Neural cell (in vitro differentiated cells): Measurements from ENCODE around the gene ICAM3. TPM values are rescaled to one million over a fixed set of nuclear protein-coding genes. Genes with fewer than 3 reads are reported as not detected.

Experiments
- H2AFZ ChIP-seq: fragments of 200-600, 300-800 bp; sonication (generic), shearing (Covaris generic); 2 replicates; pipeline ENCODE4 v1.6.0; 2014; ENCODE audit warnings: low read depth, mild to moderate bottlenecking, antibody characterized with exemption, low read length, moderate library complexity
- H3F3A ChIP-seq: fragments of 200-600 bp; shearing (Covaris generic); 2 replicates; pipeline ENCODE4 v1.6.1; 2016; ENCODE audit warnings: mild to moderate bottlenecking, moderate library complexity, mixed read lengths, antibody characterized with exemption, low read length; ENCODE audit not compliant: insufficient read depth, poor library complexity, severe bottlenecking
- H3K27ac ChIP-seq: fragments of 200-600, 300-800 bp; sonication (generic), shearing (Covaris generic); 2 replicates; pipeline ENCODE4 v1.5.1; 2014; ENCODE audit warnings: mild to moderate bottlenecking, low read length, moderate library complexity
- H3K27me3 ChIP-seq: fragments of 300-800, 200-600 bp; sonication (generic), shearing (Covaris generic); 2 replicates; pipeline ENCODE4 v1.6.0; 2014; ENCODE audit warnings: mild to moderate bottlenecking, low read depth, low read length, moderate library complexity; ENCODE audit not compliant: insufficient read depth
- H3K36me3 ChIP-seq: fragments of 300-800, 200-600 bp; sonication (generic), shearing (Covaris generic); 2 replicates; pipeline ENCODE4 v1.5.1; 2014; ENCODE audit warnings: mild to moderate bottlenecking, antibody characterized with exemption, low read length, moderate library complexity; ENCODE audit not compliant: insufficient read depth
- H3K4me2 ChIP-seq: fragments of 300-800, 200-600 bp; sonication (generic), shearing (Covaris generic); 2 replicates; pipeline ENCODE4 v1.6.0; 2014; ENCODE audit warnings: mild to moderate bottlenecking, low read length
- H3K4me3 ChIP-seq: fragments of 300-800, 200-600 bp; sonication (generic), shearing (Covaris generic); 2 replicates; pipeline ENCODE4 v1.5.1; 2014; ENCODE audit warnings: mild to moderate bottlenecking, low read length, moderate library complexity
- H3K79me2 ChIP-seq: fragments of 200-600 bp; shearing (Covaris generic); replicated peaks from 2 replicates; pipeline ENCODE4 v1.6.0; 2014; ENCODE audit warnings: mild to moderate bottlenecking, low read length, moderate library complexity; ENCODE audit not compliant: insufficient read depth
- H3K9ac ChIP-seq: fragments of 300-800, 200-600 bp; sonication (generic), shearing (Covaris generic); 2 replicates; pipeline ENCODE4 v1.6.1; 2016; ENCODE audit warnings: mild to moderate bottlenecking, low read length, mixed read lengths
- H3K9me2 ChIP-seq: fragments of 200-600 bp; shearing (Covaris generic); 2 replicates; pipeline ENCODE4 v1.6.1; 2016; ENCODE audit warnings: mild to moderate bottlenecking, low read length, mixed read lengths; ENCODE audit not compliant: insufficient read depth
- H3K9me3 ChIP-seq: fragments of 200-600, 300-800 bp; sonication (generic), shearing (Covaris generic); 2 replicates; pipeline ENCODE4 v1.6.1; 2016; ENCODE audit warnings: mild to moderate bottlenecking, mixed run types, low read length, moderate library complexity, mixed read lengths
- H4K20me1 ChIP-seq: fragments of 200-600 bp; shearing (Covaris generic); 2 replicates; pipeline ENCODE4 v1.6.1; 2016; ENCODE audit warnings: mild to moderate bottlenecking, mixed run types; ENCODE audit not compliant: insufficient read depth
- EP300 ChIP-seq: fragments of 450-650 bp; conservative IDR thresholded peaks from 2 replicates; pipeline ENCODE4 v1.6.1; 2014; ENCODE audit warnings: antibody characterized with exemption, mild to moderate bottlenecking, moderate library complexity; ENCODE audit not compliant: poor library complexity, severe bottlenecking
- EZH2 ChIP-seq: fragments of 200-600, 300-800 bp; shearing (Covaris generic), sonication (generic); IDR thresholded peaks from 2 replicates; pipeline ENCODE4 v1.6.1; 2014; ENCODE audit warnings: antibody characterized with exemption, low read length, borderline replicate concordance, mild to moderate bottlenecking; ENCODE audit not compliant: insufficient read depth, poor library complexity, severe bottlenecking
- MXI1 ChIP-seq: fragments of 450-650 bp; conservative IDR thresholded peaks from 2 replicates; pipeline ENCODE4 v1.6.1; 2014; ENCODE audit warnings: antibody characterized with exemption, mild to moderate bottlenecking; ENCODE audit not compliant: poor library complexity, severe bottlenecking
- POLR2AphosphoS5 ChIP-seq: IDR thresholded peaks from 2 replicates; pipeline ENCODE4 v1.6.1; 2012
- RAD21 ChIP-seq: fragments of 450-650 bp; conservative IDR thresholded peaks from 2 replicates; pipeline ENCODE4 v1.6.1; 2014; ENCODE audit warnings: antibody characterized with exemption, mild to moderate bottlenecking, moderate library complexity
- SMC3 ChIP-seq: fragments of 450-650 bp; conservative IDR thresholded peaks from 2 replicates; pipeline ENCODE4 v1.6.1; 2014; ENCODE audit warnings: antibody characterized with exemption, mild to moderate bottlenecking, moderate library complexity; ENCODE audit not compliant: poor library complexity
- TAF1 ChIP-seq: IDR thresholded peaks from 2 replicates; pipeline ENCODE4 v1.6.1; 2012; ENCODE audit warnings: low read depth
- polyA plus RNA-seq: library from polyadenylated mRNA; depleted of rRNA; stranded (reverse); fragments of >200 nt; gene quantifications from 2 replicates; pipeline ENCODE4 v1.2.3, GENCODE V29; 2014
- small RNA-seq, 3 experiments: library from RNA; depleted of rRNA; stranded (forward); fragments of <200 nt; gene quantifications; one replicate each; pipeline ENCODE3, GENCODE V24; 2012
- TF ChIP-seq, protein P1 (sequence below): IDR thresholded peaks from 2 replicates; pipeline ENCODE4 v1.6.1; 2012; ENCODE audit warnings: borderline replicate concordance
- TF ChIP-seq, protein P2 (sequence below): fragments of 450-650 bp; IDR thresholded peaks from 2 replicates; pipeline ENCODE4 v1.5.1; 2014; ENCODE audit warnings: antibody characterized with exemption, mild to moderate bottlenecking, moderate library complexity; ENCODE audit not compliant: poor library complexity, severe bottlenecking

ICAM3 gene
- polyA plus RNA-seq, 1 donor from 2014 or later: 0.53 TPM

DNA sequence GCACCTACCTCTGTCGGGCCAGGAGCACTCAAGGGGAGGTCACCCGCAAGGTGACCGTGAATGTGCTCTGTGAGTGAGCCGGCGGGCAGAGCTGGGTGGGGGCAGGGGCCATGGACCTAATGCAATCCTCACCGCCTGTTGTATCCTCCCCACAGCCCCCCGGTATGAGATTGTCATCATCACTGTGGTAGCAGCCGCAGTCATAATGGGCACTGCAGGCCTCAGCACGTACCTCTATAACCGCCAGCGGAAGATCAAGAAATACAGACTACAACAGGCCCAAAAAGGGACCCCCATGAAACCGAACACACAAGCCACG, 54.5 kb downstream of the ICAM3 start:
- H3K9me2 ChIP-seq: no peaks in the 10 kb centered on the region
- H3K79me2 ChIP-seq: no peaks in the 10 kb centered on the region
- TF ChIP-seq, protein P1, sequence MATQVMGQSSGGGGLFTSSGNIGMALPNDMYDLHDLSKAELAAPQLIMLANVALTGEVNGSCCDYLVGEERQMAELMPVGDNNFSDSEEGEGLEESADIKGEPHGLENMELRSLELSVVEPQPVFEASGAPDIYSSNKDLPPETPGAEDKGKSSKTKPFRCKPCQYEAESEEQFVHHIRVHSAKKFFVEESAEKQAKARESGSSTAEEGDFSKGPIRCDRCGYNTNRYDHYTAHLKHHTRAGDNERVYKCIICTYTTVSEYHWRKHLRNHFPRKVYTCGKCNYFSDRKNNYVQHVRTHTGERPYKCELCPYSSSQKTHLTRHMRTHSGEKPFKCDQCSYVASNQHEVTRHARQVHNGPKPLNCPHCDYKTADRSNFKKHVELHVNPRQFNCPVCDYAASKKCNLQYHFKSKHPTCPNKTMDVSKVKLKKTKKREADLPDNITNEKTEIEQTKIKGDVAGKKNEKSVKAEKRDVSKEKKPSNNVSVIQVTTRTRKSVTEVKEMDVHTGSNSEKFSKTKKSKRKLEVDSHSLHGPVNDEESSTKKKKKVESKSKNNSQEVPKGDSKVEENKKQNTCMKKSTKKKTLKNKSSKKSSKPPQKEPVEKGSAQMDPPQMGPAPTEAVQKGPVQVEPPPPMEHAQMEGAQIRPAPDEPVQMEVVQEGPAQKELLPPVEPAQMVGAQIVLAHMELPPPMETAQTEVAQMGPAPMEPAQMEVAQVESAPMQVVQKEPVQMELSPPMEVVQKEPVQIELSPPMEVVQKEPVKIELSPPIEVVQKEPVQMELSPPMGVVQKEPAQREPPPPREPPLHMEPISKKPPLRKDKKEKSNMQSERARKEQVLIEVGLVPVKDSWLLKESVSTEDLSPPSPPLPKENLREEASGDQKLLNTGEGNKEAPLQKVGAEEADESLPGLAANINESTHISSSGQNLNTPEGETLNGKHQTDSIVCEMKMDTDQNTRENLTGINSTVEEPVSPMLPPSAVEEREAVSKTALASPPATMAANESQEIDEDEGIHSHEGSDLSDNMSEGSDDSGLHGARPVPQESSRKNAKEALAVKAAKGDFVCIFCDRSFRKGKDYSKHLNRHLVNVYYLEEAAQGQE: no peak
- TF ChIP-seq EZH2 (no peak), SMC3 (no peak), RAD21 (no peak), MXI1 (no peak), EP300 (no peak), POLR2AphosphoS5 (no peak), TAF1 (no peak)
- TF ChIP-seq, protein P2, sequence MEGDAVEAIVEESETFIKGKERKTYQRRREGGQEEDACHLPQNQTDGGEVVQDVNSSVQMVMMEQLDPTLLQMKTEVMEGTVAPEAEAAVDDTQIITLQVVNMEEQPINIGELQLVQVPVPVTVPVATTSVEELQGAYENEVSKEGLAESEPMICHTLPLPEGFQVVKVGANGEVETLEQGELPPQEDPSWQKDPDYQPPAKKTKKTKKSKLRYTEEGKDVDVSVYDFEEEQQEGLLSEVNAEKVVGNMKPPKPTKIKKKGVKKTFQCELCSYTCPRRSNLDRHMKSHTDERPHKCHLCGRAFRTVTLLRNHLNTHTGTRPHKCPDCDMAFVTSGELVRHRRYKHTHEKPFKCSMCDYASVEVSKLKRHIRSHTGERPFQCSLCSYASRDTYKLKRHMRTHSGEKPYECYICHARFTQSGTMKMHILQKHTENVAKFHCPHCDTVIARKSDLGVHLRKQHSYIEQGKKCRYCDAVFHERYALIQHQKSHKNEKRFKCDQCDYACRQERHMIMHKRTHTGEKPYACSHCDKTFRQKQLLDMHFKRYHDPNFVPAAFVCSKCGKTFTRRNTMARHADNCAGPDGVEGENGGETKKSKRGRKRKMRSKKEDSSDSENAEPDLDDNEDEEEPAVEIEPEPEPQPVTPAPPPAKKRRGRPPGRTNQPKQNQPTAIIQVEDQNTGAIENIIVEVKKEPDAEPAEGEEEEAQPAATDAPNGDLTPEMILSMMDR: no peak
- no peaks in the 10 kb centered on the region for H3F3A ChIP-seq
- H4K20me1 ChIP-seq: no peaks in the 10 kb centered on the region
- H3K27ac ChIP-seq: no peak overlapping the region
- H3K9ac ChIP-seq: no peak overlapping the region
- no peak overlapping the region for H3K4me2 ChIP-seq
- no peak overlapping the region for H2AFZ ChIP-seq
- H3K9me3 ChIP-seq: no peaks in the 10 kb centered on the region
- H3K4me3 ChIP-seq: no peak overlapping the region
- peaks cover 48% of the 10 kb centered on the region for H3K27me3 ChIP-seq
- H3K36me3 ChIP-seq: no peaks in the 10 kb centered on the region

DNA sequence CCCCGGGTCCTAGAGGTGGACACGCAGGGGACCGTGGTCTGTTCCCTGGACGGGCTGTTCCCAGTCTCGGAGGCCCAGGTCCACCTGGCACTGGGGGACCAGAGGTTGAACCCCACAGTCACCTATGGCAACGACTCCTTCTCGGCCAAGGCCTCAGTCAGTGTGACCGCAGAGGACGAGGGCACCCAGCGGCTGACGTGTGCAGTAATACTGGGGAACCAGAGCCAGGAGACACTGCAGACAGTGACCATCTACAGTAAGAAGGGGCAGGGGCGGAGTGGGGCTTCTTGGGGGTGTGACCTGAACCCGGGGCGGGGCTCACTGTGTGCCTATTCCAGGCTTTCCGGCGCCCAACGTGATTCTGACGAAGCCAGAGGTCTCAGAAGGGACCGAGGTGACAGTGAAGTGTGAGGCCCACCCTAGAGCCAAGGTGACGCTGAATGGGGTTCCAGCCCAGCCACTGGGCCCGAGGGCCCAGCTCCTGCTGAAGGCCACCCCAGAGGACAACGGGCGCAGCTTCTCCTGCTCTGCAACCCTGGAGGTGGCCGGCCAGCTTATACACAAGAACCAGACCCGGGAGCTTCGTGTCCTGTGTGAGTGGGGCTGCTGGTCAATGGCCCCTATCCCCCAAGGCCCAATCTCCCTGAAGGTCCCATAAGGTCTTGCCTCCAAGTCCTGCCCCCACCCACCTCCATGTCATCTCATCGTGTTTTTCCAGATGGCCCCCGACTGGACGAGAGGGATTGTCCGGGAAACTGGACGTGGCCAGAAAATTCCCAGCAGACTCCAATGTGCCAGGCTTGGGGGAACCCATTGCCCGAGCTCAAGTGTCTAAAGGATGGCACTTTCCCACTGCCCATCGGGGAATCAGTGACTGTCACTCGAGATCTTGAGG, 55.1 kb downstream of the ICAM3 start:
- no peak for TF ChIP-seq EZH2
- Histone ChIP-seq H3K27me3 (peaks cover 42% of the 10 kb centered on the region), H3K9me3 (no peaks in the 10 kb centered on the region), H3K36me3 (no peaks in the 10 kb centered on the region), H3F3A (no peaks in the 10 kb centered on the region), H2AFZ (no peak overlapping the region), H3K4me2 (no peak overlapping the region), H3K4me3 (no peak overlapping the region), H3K27ac (no peak overlapping the region), H3K9ac (no peak overlapping the region), H3K9me2 (no peaks in the 10 kb centered on the region), H4K20me1 (no peaks in the 10 kb centered on the region), H3K79me2 (no peaks in the 10 kb centered on the region)

Small RNAs within 50 kb of the gene (small RNA-seq; reads per million reads assigned to genes)
- gene AC011511.1 (0 reads per million in 3 experiments), gene AC011511.4 (0 reads per million in 3 experiments)

Other genes with a start within 250 kb of the ICAM3 start
- gene ANGPTL6, start 236.9 kb downstream of the ICAM3 start, polyA plus RNA-seq: not detected in 2 replicates
- 13.9 and 15.1 TPM in 2 replicates for gene PPAN, start 233.3 kb downstream of the ICAM3 start, polyA plus RNA-seq
- 5.4 and 7.6 TPM in 2 replicates for gene P2RY11, start 227.9 kb downstream of the ICAM3 start, polyA plus RNA-seq
- gene EIF3G, start 219.7 kb downstream of the ICAM3 start, polyA plus RNA-seq: 227 and 241 TPM in 2 replicates
- gene DNMT1, start 144.7 kb downstream of the ICAM3 start, polyA plus RNA-seq: 41.2 and 58.4 TPM in 2 replicates
- 6.7 and 7.5 TPM in 2 replicates for gene S1PR2, start 108.3 kb downstream of the ICAM3 start, polyA plus RNA-seq
- 27.1 and 27.2 TPM in 2 replicates for gene MRPL4, start 87.4 kb downstream of the ICAM3 start, polyA plus RNA-seq
- not detected in 2 replicates for gene ICAM1, start 68.5 kb downstream of the ICAM3 start, polyA plus RNA-seq
- not detected in 2 replicates for gene ICAM4, start 52.7 kb downstream of the ICAM3 start, polyA plus RNA-seq
- 2.3 and 4.1 TPM in 2 replicates for gene ICAM5, start 49.7 kb downstream of the ICAM3 start, polyA plus RNA-seq
- 22.8 and 45.2 TPM in 2 replicates for gene ZGLP1, start 29.8 kb downstream of the ICAM3 start, polyA plus RNA-seq
- gene FDX2, start 23.6 kb downstream of the ICAM3 start, polyA plus RNA-seq: 52.6 and 82.7 TPM in 2 replicates
- gene RAVER1, start 6.1 kb downstream of the ICAM3 start, polyA plus RNA-seq: 1.3 and 6.7 TPM in 2 replicates
- gene TYK2, start 40.9 kb upstream of the ICAM3 start, polyA plus RNA-seq: 63.3 and 95.8 TPM in 2 replicates
- 359 and 408 TPM in 2 replicates for gene CDC37, start 63.9 kb upstream of the ICAM3 start, polyA plus RNA-seq
- gene PDE4A, start 80.9 kb upstream of the ICAM3 start, polyA plus RNA-seq: 3.4 and 4.7 TPM in 2 replicates
- 39.0 and 47.9 TPM in 2 replicates for gene KEAP1, start 163.7 kb upstream of the ICAM3 start, polyA plus RNA-seq
- not detected in 2 replicates for gene S1PR5, start 177.8 kb upstream of the ICAM3 start, polyA plus RNA-seq
- 50.2 and 59.3 TPM in 2 replicates for gene ATG4D, start 204.3 kb upstream of the ICAM3 start, polyA plus RNA-seq
- gene KRI1, start 226.4 kb upstream of the ICAM3 start, polyA plus RNA-seq: 5.3 and 6.5 TPM in 2 replicates
- 333 and 339 TPM in 2 replicates for gene CDKN2D, start 229.4 kb upstream of the ICAM3 start, polyA plus RNA-seq
- gene AP1M2, start 247.7 kb upstream of the ICAM3 start, polyA plus RNA-seq: 0.38 and 3.7 TPM in 2 replicates